Suprapubic skin (tissue), 4 donors: Measurements from ENCODE around the gene TMEM131L. TPM values are rescaled to one million over a fixed set of nuclear protein-coding genes. Genes with fewer than 3 reads are reported as not detected.

Experiments
- DNase-seq, 2 donors: peaks; one replicate each; pipeline ENCODE4 v3.0.0-alpha.2; 2019; ENCODE audit warnings: low spot score in 2 of 2
- H3K27ac ChIP-seq: fragments of 200-600 bp; sonication (generic); one replicate; pipeline ENCODE4 v1.5.1; 2019
- H3K27me3 ChIP-seq: fragments of 200-600 bp; sonication (generic); one replicate; pipeline ENCODE4 v1.5.1; 2019
- H3K36me3 ChIP-seq: fragments of 200-600 bp; sonication (generic); one replicate; pipeline ENCODE4 v1.5.1; 2019
- H3K4me1 ChIP-seq: fragments of 200-600 bp; sonication (generic); one replicate; pipeline ENCODE4 v1.5.1; 2019
- H3K4me3 ChIP-seq: fragments of 200-600 bp; sonication (generic); one replicate; pipeline ENCODE4 v1.5.1; 2019; ENCODE audit warnings: mild to moderate bottlenecking
- H3K9me3 ChIP-seq: fragments of 200-600 bp; sonication (generic); one replicate; pipeline ENCODE4 v1.5.1; 2019
- CTCF ChIP-seq, 2 donors: fragments of 200-600 bp in 1 of 2; fragments of 450-650 bp in 1 of 2; sonication (generic) in 1 of 2; IDR thresholded peaks; one replicate each; pipeline ENCODE4 v1.5.1; 2016 to 2019; ENCODE audit warnings: antibody characterized with exemption in 2 of 2, mild to moderate bottlenecking in 1 of 2, moderate library complexity in 1 of 2
- EP300 ChIP-seq: sonication (generic); formaldehyde crosslinking; IDR thresholded peaks from one replicate; pipeline ENCODE4 v1.6.1; 2017; ENCODE audit warnings: antibody characterized with exemption
- POLR2A ChIP-seq, 2 donors: fragments of 450-650 bp; IDR thresholded peaks; one replicate each; pipeline ENCODE4 v1.6.1; 2017; ENCODE audit warnings: antibody characterized with exemption in 2 of 2, mild to moderate bottlenecking in 2 of 2, moderate library complexity in 2 of 2
- POLR2AphosphoS5 ChIP-seq, 3 donors: sonication (generic); formaldehyde crosslinking; IDR thresholded peaks; one replicate each; pipeline ENCODE4 v1.6.1; 2017; ENCODE audit warnings: antibody characterized with exemption in 3 of 3
- WGBS: methylation state at CpG from one replicate; pipeline ENCODE4 v1.1.5; 2018; 5-methylcytosine and 5-hydroxymethylcytosine counted together
- total RNA-seq, 4 donors: library from RNA; depleted of rRNA; stranded (reverse); fragments of >200 nt; gene quantifications; one replicate each; pipeline ENCODE4 v1.1.0, GENCODE V29; 2016

Gene TMEM131L
- total RNA-seq, 4 donors from 2014 or later = 13.5 to 25.0 (median 17.2) TPM

- DNase-seq = no peak
These were observed 72.6 kb downstream of the TMEM131L start for GRCh38 chr4:153538487-153539357.

GRCh38 chr4:153539422-153539821 lies 73.3 kb downstream of the TMEM131L start:
- Histone ChIP-seq H3K27me3 (no peaks in the 10 kb centered on the region), H3K4me1 (peaks cover 23% of the 10 kb centered on the region), H3K36me3 (no peaks in the 10 kb centered on the region), H3K4me3 (no peak overlapping the region), H3K9me3 (no peaks in the 10 kb centered on the region), H3K27ac (peak overlapping the region; percentile 54)
- WGBS = 69% methylated on average over 3 of the region's 3 CpGs
- TF ChIP-seq POLR2AphosphoS5 (IDR thresholded peaks at IDR 0.05) = no peak
- TF ChIP-seq EP300 = no peak
- no peak for TF ChIP-seq CTCF (IDR thresholded peaks at IDR 0.05)
- no peak for TF ChIP-seq POLR2A (IDR thresholded peaks at IDR 0.05)
- DNase-seq = no peak

More at GRCh38 chr4:153538487-153539357, 72.6 kb downstream of the TMEM131L start:
- no peak for TF ChIP-seq EP300
- no peak for TF ChIP-seq POLR2AphosphoS5 (IDR thresholded peaks at IDR 0.05)
- TF ChIP-seq POLR2A (IDR thresholded peaks at IDR 0.05) = no peak
- no peaks in the 10 kb centered on the region for H3K9me3 ChIP-seq
- 34% methylated on average over 17 of the region's 17 CpGs for WGBS
- H3K4me3 ChIP-seq = peak overlapping the region; percentile 37
- no peaks in the 10 kb centered on the region for H3K36me3 ChIP-seq
- peak overlapping the region; percentile 54 for H3K27ac ChIP-seq
- H3K4me1 ChIP-seq = peaks cover 23% of the 10 kb centered on the region
- no peaks in the 10 kb centered on the region for H3K27me3 ChIP-seq

- 84% methylated on average over 7 of the region's 7 CpGs for WGBS
- Histone ChIP-seq H3K36me3 (no peaks in the 10 kb centered on the region), H3K4me1 (peaks cover 12% of the 10 kb centered on the region), H3K27me3 (no peaks in the 10 kb centered on the region), H3K9me3 (no peaks in the 10 kb centered on the region), H3K27ac (no peak overlapping the region), H3K4me3 (no peak overlapping the region)
- no peak for DNase-seq
- TF ChIP-seq POLR2AphosphoS5 (IDR thresholded peaks at IDR 0.05) (no peak), EP300 (no peak), POLR2A (IDR thresholded peaks at IDR 0.05) (no peak), CTCF (IDR thresholded peaks at IDR 0.05) (no peak)
These were observed 75.4 kb downstream of the TMEM131L start for GRCh38 chr4:153541456-153542096.

GRCh38 chr4:153542131-153542530 lies 76.0 kb downstream of the TMEM131L start:
- H3K4me1 ChIP-seq = peaks cover 11% of the 10 kb centered on the region
- H3K27ac ChIP-seq = no peak overlapping the region
- H3K9me3 ChIP-seq = no peaks in the 10 kb centered on the region
- H3K4me3 ChIP-seq = no peak overlapping the region
- no peaks in the 10 kb centered on the region for H3K36me3 ChIP-seq
- WGBS = 83% methylated on average over 6 of the region's 6 CpGs
- H3K27me3 ChIP-seq = no peaks in the 10 kb centered on the region
- no peak for DNase-seq
- no peak for TF ChIP-seq POLR2AphosphoS5 (IDR thresholded peaks at IDR 0.05)
- no peak for TF ChIP-seq POLR2A (IDR thresholded peaks at IDR 0.05)
- TF ChIP-seq CTCF (IDR thresholded peaks at IDR 0.05) = no peak
- TF ChIP-seq EP300 = no peak

- Histone ChIP-seq H3K9me3 (no peaks in the 10 kb centered on the region), H3K36me3 (no peaks in the 10 kb centered on the region), H3K4me3 (no peak overlapping the region), H3K27ac (no peak overlapping the region), H3K4me1 (peaks cover 11% of the 10 kb centered on the region), H3K27me3 (no peaks in the 10 kb centered on the region)
- no peak for DNase-seq
- WGBS = 83% methylated on average over 6 of the region's 6 CpGs
- TF ChIP-seq EP300 = no peak
- TF ChIP-seq POLR2AphosphoS5 (IDR thresholded peaks at IDR 0.05) = no peak
- no peak for TF ChIP-seq CTCF (IDR thresholded peaks at IDR 0.05)
- TF ChIP-seq POLR2A (IDR thresholded peaks at IDR 0.05) = no peak
These were observed 76.7 kb downstream of the TMEM131L start for GRCh38 chr4:153542834-153543233.
